HG02870 (cell line): ENCODE measurements around the gene CGNL1.

Experiments
- ATAC-seq: cut with Tn5 transposase; IDR thresholded peaks from one replicate; pipeline ENCODE4 v1.9.1; 2021; ENCODE audit warnings: mild to moderate bottlenecking, moderate library complexity; ENCODE audit not compliant: unreplicated experiment

Gene CGNL1

GRCh38 chr15:57563416-57563815 lies 187.1 kb downstream of the CGNL1 start:
- ATAC-seq: no peak

- no peak for ATAC-seq
Observed at GRCh38 chr15:57565311-57565710, 189.0 kb downstream of the CGNL1 start.

GRCh38 chr15:57566834-57567233 lies 190.5 kb downstream of the CGNL1 start:
- no peak for ATAC-seq

DNA sequence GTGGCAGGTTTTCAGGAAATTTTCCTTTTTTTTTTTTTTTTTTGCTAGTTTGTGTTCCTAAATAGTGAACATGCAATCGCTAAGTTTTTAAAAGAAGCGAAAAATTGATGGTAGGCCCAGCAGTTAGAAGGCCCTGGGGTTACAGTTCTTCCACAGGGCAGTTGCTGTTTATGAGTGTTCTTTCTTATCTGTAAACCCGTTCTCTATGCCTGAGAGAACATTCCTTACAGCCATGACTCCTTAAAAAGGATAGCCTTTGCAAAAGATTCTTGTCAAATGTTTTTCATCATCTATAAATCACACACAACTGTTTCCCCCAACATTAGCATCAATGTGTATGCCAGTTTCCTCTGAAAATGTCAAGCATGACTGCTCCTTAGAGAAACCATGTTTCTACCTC lies 191.6 kb downstream of the CGNL1 start:
- no peak for ATAC-seq

DNA sequence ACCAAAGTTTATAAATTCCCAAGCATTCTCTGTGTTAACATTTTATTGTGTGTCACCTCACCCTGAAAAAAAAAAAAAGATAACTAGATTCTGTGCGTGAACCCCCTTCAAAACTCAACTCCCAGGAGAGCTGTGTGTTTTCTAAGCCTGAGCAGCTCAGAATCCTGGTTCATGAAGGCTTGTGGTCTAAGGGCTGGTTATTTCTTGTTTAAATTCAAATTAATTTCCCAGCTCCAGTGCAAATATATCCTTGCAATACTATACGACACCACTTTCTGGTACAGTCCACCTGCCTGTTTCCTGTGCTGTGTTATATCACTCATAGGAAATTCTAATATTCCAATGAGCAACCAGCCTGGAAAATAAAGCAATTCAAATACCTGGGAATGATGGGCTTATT lies 192.0 kb downstream of the CGNL1 start:
- ATAC-seq: no peak

- ATAC-seq: no peak
Observed at GRCh38 chr15:57570340-57570739, 194.0 kb downstream of the CGNL1 start.

DNA sequence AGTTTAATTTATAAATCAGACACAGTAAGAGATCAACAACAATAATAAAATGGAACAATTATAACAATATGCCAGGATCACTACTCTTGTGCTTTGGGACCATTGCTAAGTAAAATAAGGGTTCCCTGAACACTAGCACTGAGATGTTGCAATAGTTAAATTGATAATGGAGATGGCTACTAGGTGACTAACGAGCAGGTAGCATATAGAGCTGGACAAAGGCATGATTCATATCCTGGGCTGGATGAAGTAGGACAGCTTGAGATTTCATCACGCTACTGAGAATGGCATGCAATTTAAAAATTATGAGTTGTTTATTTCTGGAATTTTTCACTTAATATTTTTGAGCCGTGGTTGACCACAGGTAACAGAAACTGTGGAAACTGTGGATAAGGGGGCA lies 194.7 kb downstream of the CGNL1 start:
- ATAC-seq: no peak

GRCh38 chr15:57571725-57572124 lies 195.4 kb downstream of the CGNL1 start:
- ATAC-seq: no peak

DNA sequence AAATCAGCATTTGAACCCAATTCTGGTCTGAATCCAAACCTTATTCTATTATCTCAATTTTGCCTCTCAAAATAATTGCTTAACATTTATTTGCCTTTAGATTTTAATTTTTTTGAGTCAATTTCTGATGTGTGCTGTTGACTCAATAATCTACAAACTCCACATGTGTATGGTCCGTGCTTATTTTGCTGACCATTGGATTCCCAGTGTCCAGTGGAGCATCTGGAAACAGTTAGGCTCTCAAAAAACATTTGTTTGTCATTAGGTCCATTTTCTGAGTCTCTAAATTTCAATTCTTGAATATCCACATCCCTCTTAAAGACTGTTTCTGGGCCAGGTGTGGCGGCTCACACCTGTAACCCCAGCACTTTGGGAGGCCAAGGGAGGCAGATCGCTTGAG lies 196.2 kb downstream of the CGNL1 start:
- no peak for ATAC-seq

- no peak for ATAC-seq
Observed at GRCh38 chr15:57573151-57573550, 196.8 kb downstream of the CGNL1 start.

DNA sequence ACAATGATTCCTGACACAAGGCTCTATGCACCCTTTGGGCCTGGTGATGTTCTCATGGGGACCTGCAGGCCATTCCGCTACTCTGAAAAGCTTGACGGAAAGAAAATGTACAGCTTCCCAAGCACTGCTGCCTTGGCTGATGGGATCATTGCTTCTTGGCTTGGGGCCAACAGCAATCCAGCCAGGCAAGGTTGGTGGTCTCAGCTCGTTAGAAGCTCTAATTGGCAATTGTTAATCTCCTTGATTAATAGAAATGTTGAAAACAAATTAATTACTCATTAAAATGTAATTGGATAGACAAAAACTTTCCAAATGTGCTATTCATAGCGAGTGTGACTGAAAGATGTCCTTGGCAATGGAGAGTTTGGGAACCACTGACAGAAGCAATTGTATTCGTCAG lies 199.1 kb downstream of the CGNL1 start:
- no peak for ATAC-seq

DNA sequence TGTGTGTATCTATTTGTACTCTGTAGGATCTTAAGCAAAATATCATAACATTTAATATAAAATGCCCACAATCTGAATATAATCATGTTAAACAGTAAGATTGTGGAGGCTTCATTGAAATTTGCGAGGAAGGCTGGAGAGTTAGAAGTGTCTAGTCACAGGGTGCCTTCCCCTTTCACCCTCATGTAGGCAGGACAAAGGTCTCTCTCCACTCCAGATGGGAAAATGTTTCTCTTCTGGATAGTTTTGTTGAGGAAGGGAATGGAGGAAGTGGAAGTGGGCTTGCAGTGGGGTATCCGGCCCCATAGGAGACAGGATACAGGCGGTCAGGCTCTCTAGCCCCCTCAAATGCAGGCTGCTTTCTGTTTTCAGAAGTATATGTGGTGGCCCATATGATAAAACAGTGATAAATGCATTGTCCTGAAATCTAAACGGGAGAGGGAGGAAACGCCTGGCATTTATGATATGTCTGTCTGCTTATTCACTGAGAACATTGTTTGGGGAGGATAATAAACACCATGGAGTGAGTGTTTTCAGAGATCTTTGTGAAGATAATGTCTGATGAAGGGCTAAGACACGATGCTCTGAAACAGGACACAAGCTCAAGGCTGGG lies 202.1 kb downstream of the CGNL1 start:
- no peak for ATAC-seq

DNA sequence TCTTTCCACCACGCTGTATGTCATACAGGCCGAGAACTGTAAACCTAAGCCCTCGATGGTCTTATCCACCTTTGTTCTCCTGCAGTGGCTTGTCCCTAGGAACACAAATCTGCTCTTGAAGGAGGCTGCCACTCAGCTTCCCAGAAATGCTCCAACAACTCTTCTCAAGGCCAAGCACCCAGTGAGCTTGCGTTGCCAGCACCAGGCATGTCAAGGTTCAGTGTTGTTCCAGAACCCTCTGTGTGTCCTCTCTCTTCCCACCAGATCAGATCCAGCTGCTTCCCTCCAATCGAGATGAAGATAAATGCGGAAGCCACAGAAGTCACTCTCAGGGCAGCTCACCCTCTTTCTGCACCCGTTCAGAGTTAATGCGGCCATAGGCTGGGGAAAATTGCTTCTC lies 204.1 kb downstream of the CGNL1 start:
- ATAC-seq: no peak

DNA sequence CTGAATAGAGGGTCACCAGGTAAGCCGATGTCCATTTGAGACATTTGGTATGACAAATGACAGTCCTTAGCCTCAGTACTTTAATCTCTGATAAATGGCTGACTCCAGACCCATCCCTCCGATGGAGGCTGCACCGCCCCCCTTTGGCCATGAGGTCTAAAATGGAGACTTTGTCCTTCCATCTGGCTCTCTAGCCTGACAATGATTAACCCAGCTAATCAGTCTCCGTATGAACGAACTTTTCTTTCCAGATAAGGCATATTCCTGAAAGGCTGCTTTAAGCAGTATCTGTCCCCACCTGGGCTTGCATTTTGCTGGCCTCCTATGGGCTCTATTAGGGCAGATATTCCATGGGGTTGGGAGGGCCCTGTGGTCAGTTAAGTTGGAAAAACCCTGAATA lies 204.6 kb downstream of the CGNL1 start:
- ATAC-seq: no peak

- ATAC-seq: no peak
Observed at GRCh38 chr15:57582090-57582489, 205.8 kb downstream of the CGNL1 start.

GRCh38 chr15:57583282-57583681 lies 207.0 kb downstream of the CGNL1 start:
- ATAC-seq: no peak

GRCh38 chr15:57583720-57584119 lies 207.4 kb downstream of the CGNL1 start:
- ATAC-seq: no peak

- no peak for ATAC-seq
Observed at GRCh38 chr15:57586661-57587424, 210.5 kb downstream of the CGNL1 start.

- no peak for ATAC-seq
Observed at GRCh38 chr15:57589281-57589680, 213.0 kb downstream of the CGNL1 start.

GRCh38 chr15:57589754-57590153 lies 213.4 kb downstream of the CGNL1 start:
- ATAC-seq: no peak

GRCh38 chr15:57591237-57591821 lies 215.0 kb downstream of the CGNL1 start:
- ATAC-seq: no peak

GRCh38 chr15:57591822-57592367 lies 215.6 kb downstream of the CGNL1 start, which contains the start of gene MYZAP:
Gene MYZAP, plus strand, starts transcription at chr15:57591904. Its CDS starts 131 bp downstream, at chr15:57592035.
- ATAC-seq: no peak
